ENCODE measurements around the gene DYRK4. TPM values are rescaled to one million over a fixed set of nuclear protein-coding genes. Genes with fewer than 3 reads are reported as not detected.
"Not testable (repeated sequence)": the region's sequence is repeated elsewhere in the genome, so short reads cannot be mapped to it uniquely, and the experiment has no call there.

Gene DYRK4, protein sequence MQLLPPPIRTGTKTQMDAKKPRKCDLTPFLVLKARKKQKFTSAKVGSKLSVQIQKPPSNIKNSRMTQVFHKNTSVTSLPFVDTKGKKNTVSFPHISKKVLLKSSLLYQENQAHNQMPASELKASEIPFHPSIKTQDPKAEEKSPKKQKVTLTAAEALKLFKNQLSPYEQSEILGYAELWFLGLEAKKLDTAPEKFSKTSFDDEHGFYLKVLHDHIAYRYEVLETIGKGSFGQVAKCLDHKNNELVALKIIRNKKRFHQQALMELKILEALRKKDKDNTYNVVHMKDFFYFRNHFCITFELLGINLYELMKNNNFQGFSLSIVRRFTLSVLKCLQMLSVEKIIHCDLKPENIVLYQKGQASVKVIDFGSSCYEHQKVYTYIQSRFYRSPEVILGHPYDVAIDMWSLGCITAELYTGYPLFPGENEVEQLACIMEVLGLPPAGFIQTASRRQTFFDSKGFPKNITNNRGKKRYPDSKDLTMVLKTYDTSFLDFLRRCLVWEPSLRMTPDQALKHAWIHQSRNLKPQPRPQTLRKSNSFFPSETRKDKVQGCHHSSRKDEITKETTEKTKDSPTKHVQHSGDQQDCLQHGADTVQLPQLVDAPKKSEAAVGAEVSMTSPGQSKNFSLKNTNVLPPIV
- total RNA-seq, result 29.1 TPM

DNA sequence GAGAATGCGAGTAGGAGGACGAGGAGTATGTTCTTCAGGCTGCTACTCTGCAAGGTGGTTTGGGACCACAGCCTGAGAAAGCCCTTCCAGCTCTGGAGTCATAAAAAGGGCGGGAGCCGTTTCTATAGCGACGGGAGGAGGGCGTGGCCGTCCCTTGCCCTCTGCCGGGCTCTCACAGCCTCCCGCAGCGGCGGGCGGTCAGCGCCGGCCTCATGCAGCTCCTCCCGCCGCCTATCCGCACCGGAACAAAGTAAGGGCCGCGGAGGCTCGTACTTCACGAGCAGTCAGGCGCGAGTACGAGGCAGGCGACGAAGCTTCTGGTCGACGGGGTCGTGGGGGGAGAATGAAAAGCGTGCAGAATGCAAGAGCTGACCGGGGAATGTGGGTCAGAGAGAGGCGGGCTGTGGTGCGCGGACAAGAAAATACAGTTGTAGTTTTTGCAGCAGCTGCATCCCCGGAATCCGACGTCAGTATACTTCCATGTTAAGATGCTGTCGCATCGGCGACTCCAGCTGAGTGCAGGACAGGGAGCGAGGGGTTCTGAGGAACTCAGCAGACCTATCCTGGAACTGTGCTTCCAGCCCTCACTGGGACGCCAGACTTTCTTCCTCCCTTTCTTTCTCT lies at the start of gene DYRK4:
DYRK4 (plus strand) TSS at position 175 of the 624 bp plus-strand sequence; CDS start at position 213, 38 bp downstream.
- DNase-seq (ENCODE audit: low spot score), result peak; percentile 89

DNA sequence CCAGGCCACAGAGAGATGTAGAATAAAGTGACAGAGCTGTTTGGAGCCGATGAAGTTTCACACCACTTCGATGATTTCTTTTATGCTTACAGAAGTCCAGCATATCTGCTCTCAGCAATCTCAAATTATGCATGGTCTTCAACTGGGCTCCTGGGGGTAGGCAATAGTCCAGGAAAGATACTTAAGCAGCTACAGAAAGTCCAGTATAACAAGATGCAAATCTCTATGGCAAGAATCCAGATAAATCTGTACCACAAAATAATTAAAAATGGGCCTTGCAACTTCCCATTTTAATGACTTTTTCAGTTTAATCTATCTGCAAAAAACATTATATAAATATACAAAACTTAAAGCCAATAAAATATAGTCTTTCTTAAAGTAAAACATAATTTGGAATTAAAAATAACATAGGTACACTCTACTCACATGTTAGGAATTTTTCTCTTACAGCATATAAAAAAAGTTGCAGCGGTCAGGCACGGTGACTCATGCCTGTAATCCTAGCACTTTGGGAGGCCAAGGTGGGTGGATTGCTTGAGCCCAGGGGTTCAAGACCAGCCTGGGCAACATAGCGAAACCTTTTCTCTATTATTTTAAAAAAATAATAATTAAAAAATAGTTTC lies 43.8 kb upstream of the DYRK4 start:
- DNase-seq (ENCODE audit: low spot score), result no peak

DNA sequence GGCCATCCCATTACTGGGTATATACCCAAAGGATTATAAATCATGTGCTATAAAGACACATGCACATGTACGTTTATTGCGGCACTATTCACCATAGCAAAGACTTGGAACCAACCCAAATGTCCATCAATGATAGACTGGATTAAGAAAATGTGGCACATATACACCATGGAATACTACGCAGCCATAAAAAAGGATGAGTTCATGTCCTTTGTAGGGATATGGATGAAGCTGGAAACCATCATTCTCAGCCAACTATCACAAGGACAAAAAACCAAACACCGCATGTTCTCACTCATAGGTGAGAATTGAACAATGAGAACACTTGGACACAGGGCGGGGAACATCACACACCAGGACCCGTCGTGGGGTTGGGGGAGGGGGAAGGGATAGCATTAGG lies 38.6 kb upstream of the DYRK4 start:
- DNase-seq (ENCODE audit: low spot score), result not testable (repeated sequence)

DNA sequence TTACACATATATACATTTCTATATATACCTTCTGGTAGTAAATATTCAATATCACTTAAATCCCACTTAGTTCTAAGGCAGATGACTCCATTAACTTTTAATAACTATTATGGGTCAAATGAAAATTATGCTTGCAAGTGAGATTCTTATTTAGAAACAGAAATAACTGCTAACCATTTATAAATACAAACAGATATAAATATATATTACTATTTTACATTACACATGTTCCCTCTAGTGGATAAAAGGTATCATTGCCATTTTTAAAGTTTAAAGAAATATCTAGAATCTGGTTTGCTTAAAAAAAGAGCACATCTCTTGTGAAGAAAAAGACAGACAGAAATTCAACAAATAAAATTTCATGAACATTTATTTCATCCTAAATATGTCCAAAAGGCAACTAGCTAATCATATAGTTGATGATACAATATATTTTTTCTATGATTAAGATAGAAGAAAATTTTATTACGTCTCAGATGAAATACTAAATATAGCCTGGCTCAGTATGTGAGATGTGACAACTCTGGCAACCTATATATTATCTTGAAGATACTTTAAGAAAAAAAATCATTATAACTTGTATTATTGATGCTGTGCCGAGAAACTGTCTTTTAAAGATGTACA lies 35.0 kb upstream of the DYRK4 start:
- DNase-seq (ENCODE audit: low spot score), result no peak

DNA sequence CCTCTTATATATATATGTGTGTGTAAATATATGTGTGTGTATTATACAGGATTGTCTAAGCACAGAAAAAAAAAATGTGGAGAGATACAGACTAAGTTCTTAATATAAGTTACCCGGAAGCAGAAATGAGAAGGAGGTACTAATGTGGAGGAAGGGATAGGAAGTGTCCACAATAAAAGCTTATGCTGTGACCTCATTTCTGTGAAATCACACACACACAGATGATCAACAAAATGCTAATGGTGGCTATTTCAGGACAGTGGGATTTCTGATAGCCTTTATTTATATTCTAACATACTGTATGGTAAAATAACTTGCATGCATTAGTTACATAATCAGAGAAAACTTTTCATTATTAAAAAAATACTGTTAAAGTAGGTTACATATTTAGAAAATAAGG lies 31.8 kb upstream of the DYRK4 start:
- no peak for DNase-seq (ENCODE audit: low spot score)

DNA sequence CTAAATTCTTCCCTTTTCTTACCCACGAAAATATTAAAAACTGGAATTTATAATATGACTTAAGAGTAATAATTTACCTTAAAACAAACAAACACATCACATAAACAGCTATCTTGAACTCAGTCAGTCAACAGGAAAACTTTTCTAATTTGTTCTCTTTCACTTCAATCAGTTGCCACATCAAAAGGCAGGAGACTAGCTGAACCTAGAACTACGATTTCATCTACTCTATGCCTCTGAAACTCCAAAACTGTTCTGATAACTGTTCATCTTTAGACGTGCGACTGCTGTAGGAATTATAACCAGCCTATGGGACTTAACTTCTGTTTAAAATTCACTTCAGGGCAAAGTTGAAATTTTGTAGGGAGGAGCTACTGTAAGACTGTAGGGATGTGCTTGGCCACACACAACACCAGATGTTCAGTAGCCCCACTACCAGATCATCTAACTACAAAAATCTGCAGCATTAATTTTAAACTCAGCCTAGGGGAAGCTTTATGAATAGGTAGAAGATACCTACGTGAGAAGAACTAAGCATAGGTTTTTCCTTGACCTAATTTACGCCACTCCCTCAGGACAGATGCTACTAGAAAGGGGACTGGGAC lies 30.9 kb upstream of the DYRK4 start:
- DNase-seq (ENCODE audit: low spot score), result no peak

DNA sequence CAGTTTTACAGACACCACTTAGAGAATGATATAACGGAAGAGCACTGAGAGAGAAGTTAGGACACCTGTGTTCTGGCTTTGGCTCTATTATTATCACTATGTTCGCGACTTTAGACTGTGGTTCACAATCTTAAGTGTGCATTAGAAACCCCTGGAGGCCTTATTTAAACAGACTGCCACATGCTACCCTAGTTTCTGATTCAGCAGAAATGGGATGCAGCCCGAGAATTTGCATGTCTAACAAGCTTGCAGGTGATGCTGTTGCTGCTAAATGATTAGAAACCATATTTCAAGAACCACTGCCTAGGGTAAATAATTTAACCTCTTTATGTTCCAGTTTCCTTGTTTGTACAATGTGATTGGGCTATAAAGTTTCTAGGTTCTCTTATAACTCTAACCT lies 26.9 kb upstream of the DYRK4 start:
- DNase-seq (ENCODE audit: low spot score), result no peak

DNA sequence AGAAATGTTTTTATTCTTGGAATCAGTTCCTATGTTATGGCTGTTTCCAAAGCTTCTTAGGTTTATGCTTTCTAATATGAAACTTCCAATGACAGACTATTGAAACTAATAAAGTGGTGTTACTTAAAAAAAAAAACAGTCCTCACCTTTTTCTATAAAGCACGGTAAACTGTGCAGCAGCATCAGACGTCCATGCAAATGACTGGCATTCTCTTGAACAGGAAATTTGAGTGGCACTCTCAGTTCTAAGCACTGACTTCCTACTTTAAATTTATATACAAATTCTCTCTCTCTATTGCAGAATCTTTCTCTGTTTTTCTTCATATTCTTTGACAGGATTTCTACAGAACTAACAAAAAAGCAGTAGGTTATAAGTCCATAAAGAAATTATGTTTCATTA lies 26.1 kb upstream of the DYRK4 start:
- DNase-seq (ENCODE audit: low spot score), result no peak

DNA sequence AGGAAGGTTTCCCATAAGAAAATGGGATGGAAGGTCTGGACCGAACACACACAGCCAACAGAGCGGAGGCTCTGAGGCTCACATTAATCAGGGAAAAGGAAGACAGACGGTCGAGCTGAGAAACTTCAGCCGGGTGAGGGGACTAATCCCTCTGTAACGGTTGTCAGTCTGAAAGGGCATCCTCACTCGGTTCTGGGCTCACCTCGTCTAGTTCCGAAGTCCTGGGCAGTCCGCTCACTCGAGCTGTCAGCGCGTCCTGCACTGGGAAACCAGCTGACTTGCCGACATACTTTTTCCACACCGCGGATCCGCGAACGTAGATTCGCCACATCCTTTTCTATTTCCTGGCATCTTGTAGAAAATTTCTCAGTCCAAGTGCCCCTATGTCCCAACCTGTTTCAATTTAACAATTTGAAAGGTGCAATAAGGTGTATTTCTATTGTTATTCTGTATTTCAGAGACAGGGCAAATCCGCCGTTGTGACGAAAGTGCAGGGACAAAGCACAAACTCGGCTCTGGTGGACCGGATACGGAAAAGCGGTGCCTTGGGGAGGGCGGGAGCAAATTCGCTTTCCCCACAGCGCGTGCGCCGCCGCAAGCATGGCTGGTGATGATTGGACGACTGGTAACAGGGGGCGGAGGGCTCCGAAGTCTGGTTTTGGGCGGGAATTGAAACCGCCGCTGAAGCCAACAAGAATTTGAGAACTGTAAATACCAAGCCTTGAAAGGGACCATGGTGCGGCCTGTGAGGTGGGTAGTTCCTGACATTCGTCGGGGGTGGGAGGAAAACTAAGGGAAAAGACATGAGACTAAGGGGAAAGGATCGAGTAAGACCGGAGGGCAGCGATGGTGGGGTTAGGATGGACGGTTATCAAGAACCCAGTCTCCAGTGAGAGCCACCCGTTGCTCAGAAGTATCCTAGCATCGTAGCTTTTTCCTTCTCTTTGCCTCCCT lies 23.5 kb upstream of the DYRK4 start, which contains the start of gene RAD51AP1:
RAD51AP1 (plus strand) TSS at position 684 of the 954 bp plus-strand sequence; CDS start at position 734, 50 bp downstream.
- DNase-seq (ENCODE audit: low spot score), result peak; percentile 97

DNA sequence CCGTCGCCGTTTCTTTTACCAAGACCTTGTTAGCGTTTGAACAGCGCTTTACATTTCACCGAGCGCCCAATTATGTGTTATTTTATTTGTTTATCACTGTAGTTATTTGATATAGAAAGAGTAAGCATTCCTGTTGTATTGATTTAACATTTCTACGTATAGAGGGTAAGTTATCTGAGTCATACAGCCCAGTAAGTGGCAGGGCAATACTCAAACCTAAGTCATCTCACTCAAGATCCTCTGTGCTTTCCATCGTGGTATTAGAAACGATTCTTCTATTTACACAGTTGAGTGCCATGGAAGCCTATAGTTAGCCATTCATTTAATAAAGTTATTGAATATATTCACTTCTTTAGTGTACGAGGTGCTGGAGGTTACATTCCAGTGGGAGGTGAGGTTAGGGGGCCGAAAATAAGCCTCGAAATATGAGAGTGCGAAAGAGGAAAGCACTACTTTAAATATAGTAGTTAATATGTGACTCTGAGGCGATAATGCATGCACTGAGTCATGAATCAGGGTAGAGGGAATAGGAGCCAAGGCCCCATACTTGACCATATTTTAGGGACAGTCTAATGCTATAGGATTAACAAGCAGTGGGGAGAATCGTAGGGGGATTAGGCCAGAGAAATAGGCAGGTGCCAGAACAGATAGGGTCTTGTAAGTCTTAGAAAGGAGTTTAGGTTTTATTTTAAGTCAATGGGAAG lies 22.7 kb upstream of the DYRK4 start:
- no peak for DNase-seq (ENCODE audit: low spot score)

DNA sequence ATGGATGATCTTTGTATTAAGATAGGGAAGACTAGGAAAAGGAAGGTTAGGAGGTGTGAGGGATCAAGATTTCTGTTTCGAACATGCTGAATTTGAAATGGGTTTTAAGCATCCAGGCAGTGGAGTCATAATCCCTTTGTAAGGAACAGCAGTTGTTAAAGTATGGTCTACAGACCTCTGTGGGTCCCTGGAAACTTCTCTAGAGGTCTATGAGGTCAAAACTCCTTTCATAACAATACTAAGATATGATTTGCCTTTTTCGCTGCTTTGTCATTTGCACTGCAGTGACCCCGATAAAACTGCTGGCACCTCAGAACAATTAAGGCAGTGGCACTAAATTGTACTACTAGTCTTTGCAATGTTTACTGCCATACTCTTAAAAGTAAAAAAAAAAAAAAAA lies 21.8 kb upstream of the DYRK4 start:
- DNase-seq (ENCODE audit: low spot score), result no peak

DNA sequence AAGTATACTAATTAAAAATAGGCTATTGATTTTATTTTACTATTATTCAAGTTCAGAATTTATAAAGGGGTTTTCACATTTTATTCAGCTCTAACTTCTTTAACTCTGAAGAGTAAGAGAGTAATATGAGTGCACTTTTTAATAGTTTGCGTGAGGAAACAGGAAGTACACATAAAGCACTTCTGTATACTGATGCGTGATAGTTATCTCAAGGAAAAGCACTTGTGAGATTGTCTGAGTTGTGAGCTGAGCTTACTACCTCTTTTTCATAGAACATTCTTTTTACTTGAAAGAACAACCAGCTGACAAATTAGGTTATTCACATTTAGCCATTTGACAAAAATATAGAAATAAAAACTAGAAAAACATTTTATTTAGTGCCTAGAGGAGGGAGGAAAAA lies 21.4 kb upstream of the DYRK4 start:
- no peak for DNase-seq (ENCODE audit: low spot score)

DNA sequence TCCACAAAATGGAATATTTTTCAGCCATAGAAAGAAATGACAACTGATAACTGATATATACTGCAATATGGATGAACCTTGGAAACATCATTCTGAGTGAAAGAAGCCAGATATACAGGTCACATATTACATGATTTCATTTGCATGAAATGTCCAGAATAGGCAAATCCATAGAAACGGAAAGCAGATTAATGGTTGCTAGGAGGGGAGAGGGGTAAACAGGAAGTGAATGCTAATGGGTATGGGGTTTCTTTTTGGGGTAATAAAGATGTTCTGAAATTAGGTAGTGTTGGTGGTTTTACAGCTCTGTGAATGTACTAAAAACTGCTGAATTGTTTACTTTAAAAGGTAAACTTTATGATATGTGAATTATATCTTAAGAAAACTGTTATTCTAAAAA lies 16.8 kb upstream of the DYRK4 start:
- DNase-seq (ENCODE audit: low spot score), result no peak

DNA sequence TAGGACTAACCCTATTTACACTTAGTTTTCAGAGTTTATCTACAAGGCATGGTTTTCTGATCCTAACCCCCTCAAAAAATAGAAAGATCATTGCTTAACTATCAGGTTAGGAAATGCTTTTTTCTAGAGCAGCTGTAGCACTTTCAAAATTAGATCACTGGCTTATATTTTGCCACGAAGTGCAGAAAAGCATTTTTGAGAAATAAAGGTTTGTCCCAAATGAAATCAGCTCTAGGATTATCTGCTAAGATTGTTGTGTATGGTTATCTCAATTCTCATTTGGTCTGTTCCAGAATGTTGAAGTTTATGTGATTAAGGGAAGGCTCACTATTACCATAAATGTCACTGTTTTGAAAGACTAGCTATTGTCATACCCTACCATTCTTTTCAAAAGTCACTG lies 9.8 kb upstream of the DYRK4 start:
- no peak for DNase-seq (ENCODE audit: low spot score)

DNA sequence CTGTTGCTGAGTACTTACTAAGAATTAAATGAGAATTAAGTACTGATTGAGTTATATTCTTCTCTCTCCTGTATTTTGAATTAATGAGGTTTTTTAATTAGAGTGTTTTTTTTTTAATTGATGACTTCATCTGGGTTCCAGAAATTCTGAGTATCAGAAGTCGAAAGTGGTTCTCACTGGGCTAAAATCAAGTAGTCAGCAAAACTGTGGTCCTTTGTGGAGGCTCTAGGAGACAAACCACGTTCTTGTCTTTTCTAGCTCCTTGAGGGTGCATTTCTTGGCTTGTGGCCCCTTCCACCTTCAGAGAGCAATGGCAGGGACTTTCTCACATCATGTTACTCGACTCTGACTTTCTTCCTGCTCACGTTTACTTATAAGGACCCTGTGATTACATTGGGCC lies 8.1 kb upstream of the DYRK4 start:
- no peak for DNase-seq (ENCODE audit: low spot score)

DNA sequence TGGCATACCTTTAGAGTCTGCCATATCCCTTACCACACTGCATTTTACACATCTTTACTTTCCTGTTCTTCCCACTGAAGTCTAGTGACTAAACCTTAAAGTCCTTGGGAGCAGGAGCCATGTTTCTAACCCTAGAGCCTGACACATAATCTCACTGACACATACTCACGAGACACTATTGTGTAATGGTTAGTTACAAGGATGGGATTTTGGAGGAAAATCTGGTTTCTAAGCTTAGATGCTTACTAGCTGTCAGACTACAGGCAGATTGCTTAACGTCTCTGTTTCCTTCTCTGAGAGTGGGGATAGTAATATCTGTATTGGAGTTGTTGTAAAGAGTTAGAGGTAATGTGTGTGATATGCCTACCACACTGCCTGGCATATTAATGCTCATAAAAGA lies 6.2 kb upstream of the DYRK4 start:
- DNase-seq (ENCODE audit: low spot score), result no peak

DNA sequence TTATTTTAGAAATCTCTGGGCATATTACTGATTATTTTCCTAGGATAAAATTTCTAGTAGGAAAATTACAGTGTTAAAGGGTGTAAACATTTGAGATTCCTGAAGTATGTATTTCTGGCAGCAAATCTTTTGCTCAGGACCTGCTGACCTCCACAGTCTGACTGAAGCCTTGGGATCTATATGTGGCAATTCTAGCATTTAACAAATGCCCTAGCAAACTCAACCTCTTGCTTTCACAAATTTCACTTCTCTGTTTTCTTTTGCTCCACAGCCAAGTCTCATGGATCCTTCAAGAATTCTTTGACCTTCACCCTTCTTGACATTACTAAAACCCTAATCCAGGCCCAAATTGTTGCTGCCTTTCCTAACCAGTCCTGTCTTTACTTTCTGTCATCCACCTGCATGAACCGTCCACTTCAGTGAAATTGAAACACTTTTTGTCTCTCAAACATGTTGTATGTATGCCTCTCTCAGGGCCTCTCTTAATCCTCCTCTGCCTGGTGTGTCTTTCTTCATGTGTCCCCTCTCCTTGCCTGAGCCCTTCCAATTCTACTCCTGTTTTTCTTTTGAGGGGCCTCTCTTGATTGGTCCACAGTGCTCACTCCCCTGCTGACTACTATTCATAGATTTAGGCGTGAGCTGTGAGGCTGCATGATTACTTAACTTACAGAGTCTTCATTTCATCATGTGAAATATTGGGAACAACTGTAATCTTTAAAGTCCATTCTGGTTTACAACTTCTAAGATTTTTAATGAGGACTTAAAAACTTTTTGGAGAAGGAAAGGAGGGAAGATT lies 5.1 kb upstream of the DYRK4 start:
- DNase-seq (ENCODE audit: low spot score), result no peak

DNA sequence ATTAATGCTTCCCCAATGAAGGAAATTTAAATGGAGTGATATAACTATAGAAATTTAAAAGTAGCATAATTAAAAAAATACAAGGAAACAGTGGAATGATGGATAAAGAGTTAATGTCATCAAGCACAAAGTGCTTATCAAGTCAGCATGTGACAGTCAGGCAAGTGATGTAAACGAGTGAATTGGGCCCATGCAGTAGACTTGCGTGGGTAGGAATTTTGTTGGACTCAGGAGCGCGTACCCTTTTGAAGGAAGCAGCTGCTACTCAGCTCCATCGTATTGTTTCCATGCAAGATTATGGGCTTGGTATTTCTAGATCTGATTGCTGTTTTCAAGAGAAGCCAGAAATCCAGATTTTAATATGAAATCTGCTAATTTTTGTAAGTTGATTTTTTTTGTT lies 4.4 kb upstream of the DYRK4 start:
- no peak for DNase-seq (ENCODE audit: low spot score)

DNA sequence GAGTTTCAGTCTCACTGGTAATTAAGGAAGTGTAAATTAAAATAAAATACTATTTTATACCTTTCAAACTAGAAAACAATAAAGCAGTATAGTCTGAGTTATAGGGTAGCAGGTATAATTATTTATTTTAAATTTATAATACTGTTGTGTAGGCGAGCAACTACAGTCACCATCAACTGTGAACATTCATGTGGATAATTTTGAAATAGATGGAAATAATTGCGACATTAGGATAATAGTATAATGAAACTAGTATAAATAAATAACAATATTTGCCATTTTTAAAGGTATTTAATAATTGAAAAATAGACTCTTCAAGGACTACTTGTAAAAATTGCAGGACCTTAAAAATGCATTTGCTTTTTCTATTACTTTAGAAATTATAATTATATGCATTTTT lies 3.8 kb upstream of the DYRK4 start:
- no peak for DNase-seq (ENCODE audit: low spot score)
